Measurements from ENCODE around the gene HTATSF1.

GRCh38 chrX:136452614-136453013, 44.8 kb upstream of the HTATSF1 start:
- TF ChIP-seq POLR2AphosphoS5 (IDR thresholded peaks at IDR 0.05; ENCODE audit: low read depth, low read length) (no peak), POLR2A (IDR thresholded peaks at IDR 0.05; ENCODE audit: low read depth, low read length) (no peak), PAX5 (IDR thresholded peaks at IDR 0.05; ENCODE audit: insufficient read depth, low read length, severe bottlenecking) (no peak), POU2F2 (IDR thresholded peaks at IDR 0.05; ENCODE audit: low read depth, low read length) (no peak), TAF1 (IDR thresholded peaks at IDR 0.05; ENCODE audit: low read depth, low read length) (no peak)

Data from GM12891 (cell line).